ENCODE measurements around the gene CORO1C.

GRCh38 chr12:108653922-108654321, 77.4 kb downstream of the CORO1C start:
- TF ChIP-seq CTCF (IDR thresholded peaks at IDR 0.05; ENCODE audit: low read depth, low read length) (no peak), EZH2phosphoT487 (IDR thresholded peaks at IDR 0.05; ENCODE audit: low read depth) (no peak)
